Nucleus accumbens (tissue), 56 donors: ENCODE results near the gene KLK2.
A peak's percentile ranks its signal among the peaks of the same experiment; 100 is the strongest.
"Not testable (repeated sequence)": the region's sequence is repeated elsewhere in the genome, so short reads cannot be mapped to it uniquely, and the experiment has no call there.

ENCODE experiments used
- DNase-seq, 56 donors: peaks; one replicate each; lab custom pipeline; 2025; lab: John Stamatoyannopoulos, UW

KLK2 gene

GRCh38 chr19:50891253-50891625, 18.0 kb downstream of the KLK2 start:
- DNase-seq: no peak

GRCh38 chr19:50893047-50893736, 20.0 kb downstream of the KLK2 start:
- no peak for DNase-seq

GRCh38 chr19:50894478-50895356, 21.5 kb downstream of the KLK2 start:
- no peak for DNase-seq

- DNase-seq: not testable (repeated sequence)
Observed at GRCh38 chr19:50896089-50896590, 22.9 kb downstream of the KLK2 start.

GRCh38 chr19:50896591-50897190, 23.5 kb downstream of the KLK2 start:
- DNase-seq: no peak

- no peak for DNase-seq
Observed at GRCh38 chr19:50897191-50897607, 24.0 kb downstream of the KLK2 start.

GRCh38 chr19:50897612-50898011, 24.4 kb downstream of the KLK2 start:
- no peak for DNase-seq

- no peak for DNase-seq
Observed at GRCh38 chr19:50898018-50898417, 24.8 kb downstream of the KLK2 start.

GRCh38 chr19:50899569-50899968, 26.3 kb downstream of the KLK2 start:
- DNase-seq: no peak

GRCh38 chr19:50902640-50903039, 29.4 kb downstream of the KLK2 start:
- no peak for DNase-seq

- peak in 2 of 56 donors; percentile 3 to 5 for DNase-seq
Observed at GRCh38 chr19:50906217-50906616, 33.0 kb downstream of the KLK2 start.

- DNase-seq: no peak
Observed at GRCh38 chr19:50908336-50908735, 35.1 kb downstream of the KLK2 start.

GRCh38 chr19:50909240-50910070, 36.2 kb downstream of the KLK2 start:
- DNase-seq: peak in 16 of 56 donors; percentile 0 to 57 (median 15)

- DNase-seq: no peak
Observed at GRCh38 chr19:50910722-50911121, 37.5 kb downstream of the KLK2 start.

- no peak for DNase-seq
Observed at GRCh38 chr19:50911206-50912101, 38.2 kb downstream of the KLK2 start, which contains the start of gene KLK4. KLK4 (minus strand) TSS chr19:50911395; CDS start chr19:50910738, 657 bp downstream.

GRCh38 chr19:50912102-50912599, 38.9 kb downstream of the KLK2 start:
- DNase-seq: no peak

GRCh38 chr19:50912727-50913716, 39.8 kb downstream of the KLK2 start:
- peak in 1 of 56 donors; percentile 10 for DNase-seq

GRCh38 chr19:50916069-50916468, 42.8 kb downstream of the KLK2 start:
- DNase-seq: no peak
